ENCODE data around the gene TTLL1. TPM values are rescaled to one million over a fixed set of nuclear protein-coding genes. Genes with fewer than 3 reads are reported as not detected.

Gene TTLL1
- total and polyA plus RNA-seq, 2 experiments from 2014 or later: 5.5 to 6.8 TPM

- H3K4me1 Mint-ChIP-seq: peaks cover 8% of the 10 kb centered on the region; the same call in 2 of the 3 replicates
- Histone ChIP-seq H3K4me3 (no peak overlapping the region), H3F3A (replicated peaks; ENCODE audit: low read depth) (no peaks in the 10 kb centered on the region; the same call in 1 of the 2 replicates), H3K9me2 (ENCODE audit: insufficient read depth) (no peaks in the 10 kb centered on the region), H3K27ac (ENCODE audit: low read depth) (no peak overlapping the region), H3K79me2 (replicated peaks; ENCODE audit: insufficient read depth) (no peaks in the 10 kb centered on the region), H3K4me1 (ENCODE audit: insufficient read depth) (no peaks in the 10 kb centered on the region; the same call in 1 of the 2 replicates), H2AFZ (no peak overlapping the region), H3K4me2 (no peak overlapping the region), H4K20me1 (replicated peaks; ENCODE audit: insufficient read depth) (0 out of 2 replicates have a peak, but pooled peaks cover 10% of the 10 kb centered on the region), H3K36me3 (ENCODE audit: insufficient read depth) (no peaks in the 10 kb centered on the region), H3K27me3 (ENCODE audit: insufficient read depth) (no peaks in the 10 kb centered on the region)
- no peak for ATAC-seq
- no peak for TF ChIP-seq NANOG (IDR thresholded peaks at IDR 0.05; ENCODE audit: borderline replicate concordance)
- no peak for TF ChIP-seq CREB1 (CRISPR knock-in tag; IDR thresholded peaks at IDR 0.05; ENCODE audit: low read depth)
- no peak for TF ChIP-seq ZNF114 (CRISPR knock-in tag; IDR thresholded peaks at IDR 0.05)
- no peak for TF ChIP-seq REST (IDR thresholded peaks at IDR 0.05; ENCODE audit: unreplicated experiment)
- TF ChIP-seq ZNF331 (CRISPR knock-in tag; IDR thresholded peaks at IDR 0.05; ENCODE audit: low read depth): no peak
- no peak for TF ChIP-seq CTCF (conservative IDR thresholded peaks at IDR 0.05; ENCODE audit: low read depth in 2 of 2)
- no peak for TF ChIP-seq ZNF462 (CRISPR knock-in tag; IDR thresholded peaks at IDR 0.05)
- TF ChIP-seq EZH2 (IDR thresholded peaks at IDR 0.05; ENCODE audit: low read depth, unreplicated experiment): no peak
- TF ChIP-seq POLR2AphosphoS5 (IDR thresholded peaks at IDR 0.05; ENCODE audit: low read depth): no peak
- no peak for TF ChIP-seq JUNB (IDR thresholded peaks at IDR 0.05; ENCODE audit: unreplicated experiment)
- no peak for TF ChIP-seq STAT1 (IDR thresholded peaks at IDR 0.05; ENCODE audit: unreplicated experiment)
- no peak for TF ChIP-seq ETS1 (IDR thresholded peaks at IDR 0.05)
- no peak for TF ChIP-seq EZH2phosphoT487 (IDR thresholded peaks at IDR 0.05; ENCODE audit: unreplicated experiment)
- no peak overlapping the region for H3K4me3 Mint-ChIP-seq
- DNase-seq (ENCODE audit: low spot score): no peak
- H3K9me3 Mint-ChIP-seq: no peaks in the 10 kb centered on the region
- no peak overlapping the region for H3K27ac Mint-ChIP-seq
- H3K36me3 Mint-ChIP-seq (ENCODE audit: low read depth): peaks cover 3% of the 10 kb centered on the region; the same call in 2 of the 3 replicates
- peaks cover 3% of the 10 kb centered on the region for H3K27me3 Mint-ChIP-seq (ENCODE audit: insufficient read depth, low read depth, poor library complexity)
Observed at GRCh38 chr22:43128116-43128515, 38.9 kb upstream of the TTLL1 start.

All from GM23338 (cell line).